Keratinocyte (primary cell): Measurements from ENCODE around the gene ARSB.

Experiments
- CTCF ChIP-seq, 3 experiments: IDR thresholded peaks in 1 of 3; conservative IDR thresholded peaks in 1 of 3; optimal IDR thresholded peaks in 1 of 3; 2 replicates in 2 of 3; 3 replicates in 1 of 3; pipeline versions ENCODE3 to v1.5.1; 2011; ENCODE audit warnings: low read length in 3 of 3, mild to moderate bottlenecking in 3 of 3, moderate library complexity in 2 of 3, control low read depth in 1 of 3, inconsistent platforms in 1 of 3; ENCODE audit not compliant: insufficient read depth in 2 of 3; ENCODE audit errors: extremely low read depth in 1 of 3
- EZH2 ChIP-seq: IDR thresholded peaks from one replicate; pipeline ENCODE4 v1.6.1; 2012; ENCODE audit warnings: inconsistent platforms, mild to moderate bottlenecking, low read length, moderate library complexity

DNA sequence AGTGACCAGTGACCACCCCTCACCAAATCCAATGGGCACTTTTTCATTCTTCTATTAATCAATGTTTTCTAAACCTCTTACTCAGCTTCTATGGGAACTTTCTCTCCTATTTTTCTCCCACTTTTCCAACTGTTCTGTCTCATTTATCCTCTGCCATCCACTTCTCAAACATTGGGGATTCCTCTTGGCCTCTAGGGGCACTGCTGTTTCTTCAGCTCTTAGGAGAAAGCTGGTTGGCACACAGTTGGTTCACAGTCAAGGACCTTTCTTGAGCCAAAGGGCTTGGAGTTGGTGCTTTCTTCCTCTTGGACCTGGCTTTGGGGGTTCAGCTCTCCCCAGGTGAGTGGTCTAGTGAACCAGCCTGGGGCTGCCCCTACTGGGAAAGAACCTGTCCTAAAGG, 224.3 kb downstream of the ARSB start:
- TF ChIP-seq CTCF (optimal IDR thresholded peaks at IDR 0.05 in 1 of 3, IDR thresholded peaks at IDR 0.05 in 1 of 3, conservative IDR thresholded peaks at IDR 0.05 in 1 of 3; ENCODE audit: extremely low read depth in 1 of 3, insufficient read depth in 2 of 3, low read length in 3 of 3) (peak in 2 of 3 experiments; percentile 23 to 51), EZH2 (no peak)
